Astrocyte of the spinal cord (primary cell): ENCODE measurements around the gene CCDC158.
A peak's percentile ranks its signal among the peaks of the same experiment; 100 is the strongest.

Source experiments
- DNase-seq: peaks from one replicate; pipeline ENCODE4 v3.0.0; 2011; ENCODE audit warnings: low read depth, low spot score
- H3K4me3 ChIP-seq: 2 replicates; pipeline ENCODE4 v1.5.1; 2011; ENCODE audit warnings: low read depth, mild to moderate bottlenecking, low read length, moderate library complexity
- in situ Hi-C: cut with HindIII; loops from 2 replicates; pipeline ENCODE4 v1.10.0; 2017; ENCODE audit warnings: low sequenced_read_pairs
- TF ChIP-seq, protein P1 (sequence below): IDR thresholded peaks from 2 replicates; pipeline ENCODE4 v1.5.1; 2012; ENCODE audit warnings: low read depth, mild to moderate bottlenecking, low read length, inconsistent platforms

CCDC158 gene

DNA sequence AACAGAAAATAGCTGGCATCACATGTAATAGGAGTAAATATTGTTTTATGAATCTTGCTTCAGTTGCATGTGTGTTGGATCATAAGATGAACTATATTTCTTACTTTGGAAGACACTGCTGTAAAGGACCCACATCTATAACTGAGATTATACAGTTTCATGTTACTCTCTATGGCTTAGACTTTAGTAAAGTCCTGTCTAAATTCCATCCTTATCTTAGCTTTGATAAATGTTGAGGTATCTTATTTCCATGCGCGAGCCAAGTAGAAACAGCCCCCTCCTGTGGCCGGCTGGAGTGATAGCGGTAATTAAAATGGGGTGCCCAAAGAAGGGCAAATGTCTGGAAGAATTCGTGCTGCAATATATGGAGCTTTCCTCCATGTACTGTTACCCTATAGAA, 43.0 kb downstream of the CCDC158 start:
- in situ Hi-C loops = no loop called here
- TF ChIP-seq, protein P1, sequence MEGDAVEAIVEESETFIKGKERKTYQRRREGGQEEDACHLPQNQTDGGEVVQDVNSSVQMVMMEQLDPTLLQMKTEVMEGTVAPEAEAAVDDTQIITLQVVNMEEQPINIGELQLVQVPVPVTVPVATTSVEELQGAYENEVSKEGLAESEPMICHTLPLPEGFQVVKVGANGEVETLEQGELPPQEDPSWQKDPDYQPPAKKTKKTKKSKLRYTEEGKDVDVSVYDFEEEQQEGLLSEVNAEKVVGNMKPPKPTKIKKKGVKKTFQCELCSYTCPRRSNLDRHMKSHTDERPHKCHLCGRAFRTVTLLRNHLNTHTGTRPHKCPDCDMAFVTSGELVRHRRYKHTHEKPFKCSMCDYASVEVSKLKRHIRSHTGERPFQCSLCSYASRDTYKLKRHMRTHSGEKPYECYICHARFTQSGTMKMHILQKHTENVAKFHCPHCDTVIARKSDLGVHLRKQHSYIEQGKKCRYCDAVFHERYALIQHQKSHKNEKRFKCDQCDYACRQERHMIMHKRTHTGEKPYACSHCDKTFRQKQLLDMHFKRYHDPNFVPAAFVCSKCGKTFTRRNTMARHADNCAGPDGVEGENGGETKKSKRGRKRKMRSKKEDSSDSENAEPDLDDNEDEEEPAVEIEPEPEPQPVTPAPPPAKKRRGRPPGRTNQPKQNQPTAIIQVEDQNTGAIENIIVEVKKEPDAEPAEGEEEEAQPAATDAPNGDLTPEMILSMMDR = peak; percentile 72
- DNase-seq = peak; percentile 50
- no peak overlapping the region for H3K4me3 ChIP-seq

DNA sequence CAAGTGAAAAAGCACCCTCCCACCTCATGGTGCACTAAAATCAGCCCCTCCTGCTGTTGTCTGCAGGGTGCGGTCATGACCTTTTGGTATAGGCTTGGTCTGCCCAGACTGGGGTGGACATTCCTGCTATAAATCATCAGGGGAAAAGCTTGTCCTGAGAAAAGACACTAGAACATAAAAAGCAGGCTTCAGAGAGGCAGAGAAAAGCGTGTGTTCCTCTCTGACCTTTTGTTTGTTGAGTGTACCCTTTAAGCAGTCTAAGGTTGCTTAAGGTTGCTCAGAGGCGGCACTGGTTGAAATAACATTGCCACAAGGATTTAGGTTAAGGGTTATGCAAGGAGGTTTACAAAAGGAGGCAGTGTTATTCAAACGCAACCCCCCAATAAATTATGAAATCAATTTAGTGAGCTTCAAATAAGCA, 43.5 kb downstream of the CCDC158 start:
- H3K4me3 ChIP-seq = no peak overlapping the region
- TF ChIP-seq, protein P1 = no peak
- no peak for DNase-seq
- in situ Hi-C loops = no loop called here

DNA sequence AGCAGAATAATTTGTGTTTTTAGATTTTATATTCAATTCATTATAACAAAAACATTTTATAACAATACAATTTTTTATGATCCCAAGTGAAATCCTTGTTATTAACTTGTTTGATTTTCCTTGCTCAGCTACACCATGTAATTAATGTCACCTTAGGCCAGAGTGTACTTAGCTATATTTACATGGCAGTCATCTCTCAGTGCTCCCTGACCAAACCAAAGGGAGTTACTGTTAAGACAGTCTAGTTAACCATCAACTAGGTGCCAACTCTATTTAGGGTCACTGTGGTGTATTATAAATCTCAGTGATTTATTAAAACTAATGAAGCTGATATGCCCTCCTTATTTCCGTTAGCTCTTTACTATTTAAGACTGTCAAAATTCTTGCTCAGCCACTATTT, 44.4 kb downstream of the CCDC158 start:
- TF ChIP-seq, protein P1 = no peak
- in situ Hi-C loops = no loop called here
- no peak for DNase-seq
- no peak overlapping the region for H3K4me3 ChIP-seq

DNA sequence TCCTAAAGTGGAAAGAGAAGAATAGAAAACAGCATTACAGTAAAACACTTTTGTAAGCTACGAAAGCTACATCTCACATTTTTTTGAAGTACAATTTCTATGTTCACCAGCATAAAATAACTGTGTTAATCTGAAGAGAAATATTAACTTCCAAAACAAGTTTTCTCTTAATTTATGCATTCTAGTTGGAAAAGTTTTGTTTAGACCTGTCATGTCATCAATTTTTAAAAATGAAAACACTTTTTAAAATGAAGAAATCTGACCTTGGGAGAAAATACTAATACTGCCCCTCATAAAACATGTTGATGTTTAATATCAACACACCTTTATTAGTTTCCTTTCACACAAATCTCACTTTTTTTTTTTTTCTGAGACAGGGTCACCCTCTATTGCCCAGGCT, 45.2 kb downstream of the CCDC158 start:
- no peak overlapping the region for H3K4me3 ChIP-seq
- in situ Hi-C loops = no loop called here
- TF ChIP-seq, protein P1 = no peak
- DNase-seq = no peak

DNA sequence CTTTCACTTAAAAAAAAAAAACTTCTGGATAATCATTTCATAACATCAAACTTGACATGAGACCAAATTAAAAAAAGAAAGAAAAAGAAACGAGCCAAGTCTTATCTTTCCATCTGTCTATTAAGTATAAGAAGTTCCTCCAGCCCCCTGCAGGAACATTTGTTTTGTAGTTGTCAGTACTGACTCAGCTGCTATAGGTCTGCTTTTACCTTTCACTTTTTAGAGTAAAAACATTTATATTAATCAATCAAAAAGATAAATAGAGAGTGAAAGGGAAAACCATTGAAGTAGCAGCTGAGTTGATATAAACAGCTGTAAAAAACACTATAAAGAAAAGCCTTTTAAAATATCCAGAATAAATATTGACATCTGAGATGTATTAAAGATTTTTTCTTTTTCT, 46.1 kb downstream of the CCDC158 start:
- no peak overlapping the region for H3K4me3 ChIP-seq
- TF ChIP-seq, protein P1 = no peak
- in situ Hi-C loops = no loop called here
- no peak for DNase-seq

DNA sequence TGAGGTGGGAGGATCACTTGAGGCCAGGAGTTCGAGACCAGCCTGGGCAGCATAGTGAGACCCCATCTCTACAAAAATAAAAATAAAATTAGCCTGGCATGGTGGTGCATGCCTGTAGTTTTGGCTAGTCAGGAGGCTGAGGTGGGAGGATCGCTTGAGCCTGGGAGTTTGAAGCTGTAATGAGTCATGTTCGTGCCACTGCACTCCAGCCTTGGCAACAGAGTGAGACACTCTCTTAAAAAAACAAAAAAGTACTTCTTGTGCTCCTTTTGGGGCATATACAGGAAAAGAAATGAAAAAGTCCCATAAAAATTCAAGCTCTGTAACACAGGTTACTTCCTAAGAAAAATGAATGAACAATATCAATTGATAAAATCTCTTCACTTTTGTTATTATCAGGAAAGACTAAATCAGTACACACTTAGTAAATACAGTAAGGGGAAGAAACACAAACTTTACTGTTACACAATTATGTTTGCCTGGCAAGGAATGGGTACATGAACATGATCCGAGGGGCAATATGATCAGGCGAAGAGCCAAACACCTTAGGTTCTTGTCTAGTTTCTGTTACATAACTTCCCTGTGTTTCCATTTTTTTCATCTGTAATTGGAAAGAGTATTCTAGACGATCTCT, 46.9 kb downstream of the CCDC158 start:
- in situ Hi-C loops = no loop called here
- TF ChIP-seq, protein P1 = no peak
- no peak overlapping the region for H3K4me3 ChIP-seq
- peak; percentile 17 for DNase-seq

DNA sequence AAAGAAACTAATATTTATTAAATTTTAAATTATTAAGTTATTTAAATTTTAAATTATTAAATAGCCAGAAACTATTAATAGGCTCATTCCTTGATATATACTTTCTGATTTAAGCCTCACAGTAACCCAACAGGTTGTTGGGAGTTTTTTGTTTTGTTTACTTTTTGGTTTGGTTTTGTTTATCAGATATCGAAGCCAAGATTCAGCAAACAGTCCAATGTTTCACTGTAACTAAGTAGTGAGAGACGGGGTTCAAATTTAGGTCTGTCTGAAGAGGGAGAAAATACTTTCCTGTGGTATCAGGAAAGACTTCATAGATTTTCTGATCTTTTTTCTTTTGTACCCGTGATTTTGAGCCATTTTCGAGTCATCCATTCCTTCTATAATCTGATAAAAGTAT, 54.2 kb downstream of the CCDC158 start:
- no peak overlapping the region for H3K4me3 ChIP-seq
- no peak for DNase-seq
- TF ChIP-seq, protein P1 = no peak
- in situ Hi-C loops = no loop called here
